HG03575 (cell line): Measurements from ENCODE around the gene ZXDC.

Experiments used
- ATAC-seq: cut with Tn5 transposase; IDR thresholded peaks from one replicate; pipeline ENCODE4 v1.9.1; 2021; ENCODE audit not compliant: unreplicated experiment, insufficient number of reproducible peaks, low FRiP score; ENCODE audit errors: extremely low read depth

The ZXDC gene, protein sequence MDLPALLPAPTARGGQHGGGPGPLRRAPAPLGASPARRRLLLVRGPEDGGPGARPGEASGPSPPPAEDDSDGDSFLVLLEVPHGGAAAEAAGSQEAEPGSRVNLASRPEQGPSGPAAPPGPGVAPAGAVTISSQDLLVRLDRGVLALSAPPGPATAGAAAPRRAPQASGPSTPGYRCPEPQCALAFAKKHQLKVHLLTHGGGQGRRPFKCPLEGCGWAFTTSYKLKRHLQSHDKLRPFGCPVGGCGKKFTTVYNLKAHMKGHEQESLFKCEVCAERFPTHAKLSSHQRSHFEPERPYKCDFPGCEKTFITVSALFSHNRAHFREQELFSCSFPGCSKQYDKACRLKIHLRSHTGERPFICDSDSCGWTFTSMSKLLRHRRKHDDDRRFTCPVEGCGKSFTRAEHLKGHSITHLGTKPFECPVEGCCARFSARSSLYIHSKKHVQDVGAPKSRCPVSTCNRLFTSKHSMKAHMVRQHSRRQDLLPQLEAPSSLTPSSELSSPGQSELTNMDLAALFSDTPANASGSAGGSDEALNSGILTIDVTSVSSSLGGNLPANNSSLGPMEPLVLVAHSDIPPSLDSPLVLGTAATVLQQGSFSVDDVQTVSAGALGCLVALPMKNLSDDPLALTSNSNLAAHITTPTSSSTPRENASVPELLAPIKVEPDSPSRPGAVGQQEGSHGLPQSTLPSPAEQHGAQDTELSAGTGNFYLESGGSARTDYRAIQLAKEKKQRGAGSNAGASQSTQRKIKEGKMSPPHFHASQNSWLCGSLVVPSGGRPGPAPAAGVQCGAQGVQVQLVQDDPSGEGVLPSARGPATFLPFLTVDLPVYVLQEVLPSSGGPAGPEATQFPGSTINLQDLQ

DNA sequence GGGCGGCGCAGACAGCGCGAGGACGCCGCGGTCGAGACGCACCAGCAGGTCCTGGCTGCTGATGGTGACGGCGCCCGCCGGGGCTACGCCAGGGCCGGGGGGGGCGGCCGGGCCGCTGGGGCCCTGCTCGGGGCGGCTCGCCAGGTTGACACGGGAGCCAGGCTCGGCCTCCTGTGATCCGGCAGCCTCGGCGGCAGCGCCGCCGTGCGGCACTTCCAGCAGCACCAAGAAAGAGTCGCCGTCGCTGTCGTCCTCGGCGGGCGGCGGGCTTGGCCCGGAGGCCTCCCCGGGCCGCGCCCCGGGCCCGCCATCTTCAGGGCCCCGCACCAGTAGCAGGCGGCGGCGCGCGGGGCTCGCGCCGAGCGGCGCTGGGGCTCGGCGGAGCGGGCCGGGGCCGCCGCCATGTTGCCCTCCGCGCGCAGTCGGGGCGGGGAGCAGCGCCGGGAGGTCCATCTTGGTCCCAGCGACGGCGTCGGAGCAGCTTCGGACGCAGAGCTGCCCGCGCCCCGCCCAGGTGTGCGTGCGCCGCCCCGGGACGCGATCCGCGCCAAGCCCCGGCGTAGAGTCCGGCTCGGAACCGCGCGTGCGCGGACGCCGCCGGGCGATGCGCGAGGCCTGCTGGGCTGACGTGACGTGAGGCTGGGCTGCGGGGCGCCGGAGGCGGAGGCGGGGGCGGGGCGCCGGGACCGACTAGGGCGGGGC is at the start of gene ZXDC:
ZXDC (minus strand) TSS at position 479 of the 702 bp plus-strand sequence; CDS start at position 453, 26 bp downstream.
- no peak for ATAC-seq

DNA sequence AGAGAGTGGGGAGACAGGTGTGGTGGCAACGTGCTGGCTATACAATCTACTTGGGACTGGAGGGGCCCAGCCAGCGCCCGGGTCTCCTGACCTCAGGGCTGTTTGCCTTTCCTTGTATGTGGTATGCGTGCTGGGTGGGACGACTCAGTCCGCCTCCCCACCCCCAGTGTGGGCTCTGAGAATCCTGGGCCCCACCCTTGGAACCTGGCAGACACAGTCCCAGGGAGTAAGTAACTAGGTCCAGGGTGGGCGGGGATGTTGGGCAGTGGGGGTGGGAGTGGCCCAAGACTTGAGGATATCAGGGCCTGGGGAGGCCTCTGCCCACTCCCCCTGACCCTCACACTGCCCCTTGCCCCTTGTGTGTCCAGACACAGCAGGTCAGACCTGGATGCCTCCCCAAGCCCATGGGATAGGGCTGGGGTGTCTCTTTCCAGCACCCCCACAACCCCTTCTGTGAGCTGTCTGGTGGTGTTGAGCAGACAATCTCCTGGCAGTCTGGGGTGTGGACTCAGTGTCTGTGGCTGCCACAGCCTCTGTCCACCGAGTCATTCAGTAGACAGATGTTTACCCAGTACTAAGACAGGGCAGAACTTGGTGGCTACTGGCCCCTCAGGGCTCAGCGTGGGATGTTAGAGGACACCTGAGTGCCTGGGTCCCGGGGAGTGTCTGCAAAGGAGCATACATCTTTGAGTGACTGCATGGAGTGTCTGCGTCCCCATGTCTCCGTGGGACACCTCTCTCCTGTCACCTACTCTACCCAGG is 49.6 kb upstream of the ZXDC start:
- no peak for ATAC-seq

DNA sequence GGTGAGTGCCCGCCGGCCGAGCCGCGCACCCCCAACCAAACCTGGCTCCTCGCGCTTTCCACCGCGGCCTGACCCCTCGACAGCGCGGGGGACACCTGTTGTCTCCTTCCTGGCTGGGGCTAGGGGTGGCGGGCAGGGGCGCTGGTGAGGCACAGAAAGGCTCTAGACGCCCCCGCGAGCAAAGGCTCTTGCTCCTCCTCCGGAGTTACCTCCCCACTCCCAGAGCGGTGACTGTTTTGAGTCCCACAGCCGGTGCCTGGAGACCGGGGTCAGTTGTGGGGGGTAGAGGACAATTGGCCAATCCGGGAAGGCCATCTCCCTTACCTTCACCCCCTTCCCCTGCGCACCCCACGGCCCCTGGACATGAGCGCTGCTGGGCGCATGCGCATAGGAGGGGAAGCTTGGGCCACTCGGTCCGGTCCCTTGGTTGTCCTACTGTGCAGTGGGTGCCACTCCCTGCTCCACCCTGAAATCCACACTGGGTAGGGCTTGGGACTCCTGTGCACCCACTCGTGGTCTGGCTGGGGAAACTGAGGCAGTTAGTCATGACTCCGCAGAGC is 48.8 kb upstream of the ZXDC start:
- ATAC-seq: no peak

DNA sequence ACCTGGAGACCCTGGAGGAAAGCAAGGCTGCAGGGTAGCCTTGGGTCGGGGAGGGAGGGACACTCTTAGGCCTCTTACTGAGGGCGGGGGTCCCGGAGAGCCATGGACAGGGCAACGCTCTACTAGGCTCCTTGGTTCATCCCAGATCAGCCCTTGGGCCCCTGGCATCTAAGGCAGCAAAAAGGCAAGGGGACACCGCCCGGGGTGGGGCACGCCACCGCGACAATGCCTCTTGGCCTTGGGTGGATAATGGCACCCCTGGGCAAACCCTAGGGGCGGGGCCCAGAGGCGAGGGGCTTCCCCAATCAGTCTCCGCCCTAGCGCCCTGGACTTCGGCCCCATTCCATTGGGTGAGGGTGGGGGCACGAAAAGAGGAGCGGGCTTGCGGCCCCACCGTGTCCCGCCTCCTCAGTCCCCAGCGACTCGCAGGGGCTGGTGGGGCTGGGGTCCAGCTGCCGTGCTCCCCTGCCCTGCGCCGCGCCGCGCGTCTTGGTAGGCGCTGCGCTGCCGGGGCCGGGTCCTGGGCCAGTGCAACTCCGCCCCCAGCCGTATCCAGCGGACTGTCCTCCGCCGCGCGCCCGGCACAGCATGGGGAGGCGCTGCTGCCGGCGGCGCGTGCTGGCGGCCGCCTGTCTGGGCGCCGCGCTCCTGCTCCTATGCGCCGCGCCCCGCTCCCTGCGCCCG is 48.2 kb upstream of the ZXDC start, which contains the start of gene CHST13:
CHST13 (plus strand) TSS at position 411 of the 684 bp plus-strand sequence; CDS start at position 589, 178 bp downstream.
- ATAC-seq: no peak

DNA sequence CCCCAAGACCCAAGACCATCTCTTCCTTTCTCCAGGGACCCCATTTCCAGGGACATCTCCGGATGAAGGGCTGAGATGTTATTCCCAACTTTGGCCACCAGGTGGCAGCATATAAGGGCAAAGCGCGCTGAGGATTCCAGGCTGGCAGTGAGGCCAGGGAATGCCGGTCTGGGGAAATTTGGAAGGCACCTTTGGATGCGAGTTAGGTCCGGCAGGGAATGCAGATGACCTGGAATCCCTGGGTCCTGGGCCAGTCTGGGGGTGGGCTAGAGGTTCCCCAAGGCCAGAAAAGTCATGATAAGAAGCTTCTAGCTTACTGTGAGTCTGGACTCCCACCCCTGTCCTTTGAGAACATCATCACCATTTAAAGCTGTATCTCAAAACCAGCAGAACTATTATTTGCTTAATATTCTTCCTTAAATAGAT is 46.7 kb upstream of the ZXDC start:
- no peak for ATAC-seq

DNA sequence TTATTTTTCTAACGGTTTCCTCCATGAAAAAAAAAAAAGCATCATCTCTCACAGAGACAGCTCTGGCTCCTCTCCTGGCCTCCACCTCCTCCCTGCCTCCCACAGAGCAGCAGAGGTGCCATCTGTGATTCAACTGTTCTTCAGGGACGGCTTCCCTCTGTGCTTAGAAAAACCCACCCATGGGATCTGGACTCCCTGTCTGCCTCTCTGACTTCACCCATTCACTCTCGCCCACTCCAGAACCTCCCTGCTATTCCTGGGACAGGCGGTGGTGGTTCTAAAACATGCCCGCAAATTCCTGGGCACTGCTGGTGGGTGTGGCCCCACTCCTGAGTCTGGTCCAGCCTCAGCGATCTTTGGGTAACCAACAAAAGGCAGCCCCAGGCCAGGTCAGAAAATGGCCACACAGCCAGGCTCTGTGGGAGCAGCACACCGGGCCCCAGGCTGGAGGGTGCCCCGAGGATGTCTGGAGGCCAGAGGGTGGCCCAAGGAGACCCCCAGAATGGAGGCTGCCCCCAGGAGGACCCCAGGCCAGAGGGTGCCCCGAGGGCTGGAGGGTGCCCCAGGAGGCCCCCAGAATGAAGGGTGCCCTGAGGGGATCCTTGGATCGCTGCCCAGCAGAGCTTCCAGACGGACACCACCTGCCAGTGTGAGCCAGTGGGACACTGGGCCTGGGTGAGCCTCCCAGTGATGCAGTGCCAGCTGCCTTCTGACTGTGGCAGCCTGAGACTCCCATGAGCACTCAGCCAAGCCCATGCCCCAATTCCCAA is 45.6 kb upstream of the ZXDC start:
- no peak for ATAC-seq

DNA sequence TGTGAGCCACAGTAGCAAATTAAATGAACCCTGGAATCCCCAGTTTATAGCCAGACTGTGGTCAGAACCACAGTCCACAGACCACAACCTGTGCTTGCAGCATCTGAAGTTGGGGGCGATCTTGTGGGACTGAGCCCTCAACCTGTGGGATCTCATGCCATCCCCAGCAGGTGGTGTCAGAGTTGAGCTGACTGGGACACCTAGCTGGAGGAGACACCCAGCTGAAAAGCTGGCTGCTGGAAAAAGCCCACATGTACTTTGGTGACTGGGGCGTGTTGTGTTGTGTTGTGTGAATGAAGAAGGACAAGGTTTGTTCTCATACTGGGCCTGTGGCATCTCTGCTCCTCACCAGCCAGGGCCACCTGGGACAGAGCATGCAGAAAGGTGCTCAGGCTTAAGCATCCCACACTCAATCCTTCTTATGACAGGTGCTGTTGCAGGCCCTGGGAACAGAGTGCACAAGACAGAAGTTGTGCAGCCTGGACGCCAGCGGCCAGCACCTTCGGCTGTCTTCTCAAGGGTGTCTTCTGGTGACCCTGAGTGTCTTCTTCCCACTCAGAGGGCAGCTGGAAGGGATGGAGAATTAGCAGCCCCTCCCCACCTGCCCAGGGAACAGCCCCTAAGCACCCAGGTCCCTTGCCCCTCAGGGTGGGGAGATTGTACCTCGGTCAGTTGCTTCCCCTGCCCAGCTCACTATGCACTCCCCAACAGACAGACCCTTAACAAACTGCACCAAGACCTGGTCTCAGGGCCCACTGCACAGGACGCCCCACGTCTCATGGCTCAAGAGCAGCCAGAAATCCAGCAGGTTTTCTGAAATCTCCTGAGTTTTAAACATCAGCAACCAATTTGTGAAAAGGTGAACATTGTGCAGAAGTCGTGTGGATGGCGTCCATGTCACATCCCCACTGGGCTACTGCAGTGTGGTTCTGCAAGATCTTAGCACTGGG is 44.1 kb upstream of the ZXDC start:
- ATAC-seq: no peak

DNA sequence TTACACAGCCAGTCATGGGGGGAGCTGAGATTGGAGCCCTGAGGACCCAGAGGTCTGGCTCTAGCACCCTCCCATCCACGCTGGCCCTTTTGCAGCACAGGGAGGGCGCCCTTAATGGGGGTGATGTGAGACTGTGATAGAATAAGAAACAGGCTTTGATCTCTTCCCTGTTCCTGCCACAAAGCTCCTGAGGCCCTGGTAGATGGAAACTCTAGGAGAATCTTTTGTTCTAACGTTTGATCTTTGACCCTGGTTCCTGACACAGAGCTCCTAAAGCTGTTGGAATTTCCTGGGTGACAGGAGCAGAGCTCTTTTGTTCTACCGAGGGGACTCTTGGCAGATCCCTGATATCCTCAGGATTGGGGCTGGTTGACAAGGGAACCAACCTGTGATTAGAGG is 43.1 kb upstream of the ZXDC start:
- ATAC-seq: no peak

DNA sequence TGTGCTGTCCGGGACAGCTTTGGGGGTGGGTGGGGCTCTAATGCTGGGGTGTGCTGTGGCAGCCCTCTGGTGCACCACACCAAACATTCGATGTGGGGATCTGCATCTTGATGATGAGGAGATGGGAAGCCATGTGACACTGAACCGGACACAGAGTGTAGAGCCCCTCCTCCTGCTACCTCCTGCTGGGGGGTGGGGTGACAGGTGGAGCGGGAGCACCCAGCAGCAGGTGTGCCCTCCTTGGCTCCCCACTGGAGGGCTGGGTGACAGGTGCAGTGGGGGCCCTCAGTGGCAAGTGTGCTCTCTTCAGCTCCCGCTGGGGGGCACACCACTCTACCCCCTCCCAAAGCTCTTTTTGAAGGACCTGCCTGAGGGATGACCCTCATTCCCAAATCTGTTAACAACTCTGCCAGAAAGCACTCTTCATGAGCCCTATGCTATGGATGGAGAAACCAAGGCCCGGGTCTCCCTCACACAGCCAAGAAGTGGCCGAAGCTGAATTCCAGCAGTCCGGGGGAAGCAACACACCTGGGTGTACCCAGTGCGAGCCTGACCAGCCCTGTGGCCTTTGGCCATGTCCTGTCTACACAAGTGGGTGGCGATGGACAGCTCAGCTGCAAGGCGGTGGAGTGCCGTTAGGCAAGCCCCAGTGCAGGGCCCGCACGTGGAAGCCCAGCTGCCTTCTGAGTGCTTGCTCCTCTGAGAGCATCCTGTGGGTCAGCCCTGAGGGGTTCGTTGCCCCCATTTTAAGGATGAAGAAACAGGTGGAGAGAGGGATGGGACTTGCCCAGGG is 42.5 kb upstream of the ZXDC start:
- no peak for ATAC-seq

DNA sequence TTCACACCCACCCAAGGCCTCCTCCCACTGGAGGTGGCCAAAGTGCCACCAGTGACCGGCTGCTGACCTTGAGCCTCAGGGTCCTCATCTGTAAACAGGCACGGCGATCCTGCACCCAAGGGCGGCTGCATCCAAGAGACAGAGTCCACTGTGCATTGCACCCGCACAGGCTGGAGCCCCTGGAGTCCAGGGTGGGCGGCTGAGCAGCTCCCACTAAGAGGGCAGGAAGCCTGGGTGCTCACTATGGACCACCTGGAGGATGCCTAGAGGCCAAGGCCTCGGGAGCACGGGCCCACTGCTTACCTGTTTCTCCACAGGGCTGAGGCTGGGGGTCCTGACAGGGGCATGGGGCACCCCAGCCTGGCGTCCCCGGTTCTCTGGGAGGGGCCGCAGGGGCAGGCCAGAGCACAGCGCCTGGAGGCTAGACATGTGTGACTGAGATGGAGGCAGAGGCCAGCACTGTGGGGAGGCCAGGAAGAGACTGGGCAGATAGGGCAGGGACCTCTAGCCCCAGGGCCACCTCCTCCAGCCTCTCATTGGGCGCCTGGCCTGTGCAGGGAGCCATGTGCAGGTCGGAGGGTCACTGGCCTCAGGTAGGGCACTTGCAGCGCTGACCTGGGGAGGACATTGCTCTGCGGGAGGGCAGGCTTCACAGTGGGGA is 41.7 kb upstream of the ZXDC start, which contains the start of gene UROC1:
UROC1 (minus strand) TSS at position 483 of the 661 bp plus-strand sequence; CDS start at position 429, 54 bp downstream.
- no peak for ATAC-seq

DNA sequence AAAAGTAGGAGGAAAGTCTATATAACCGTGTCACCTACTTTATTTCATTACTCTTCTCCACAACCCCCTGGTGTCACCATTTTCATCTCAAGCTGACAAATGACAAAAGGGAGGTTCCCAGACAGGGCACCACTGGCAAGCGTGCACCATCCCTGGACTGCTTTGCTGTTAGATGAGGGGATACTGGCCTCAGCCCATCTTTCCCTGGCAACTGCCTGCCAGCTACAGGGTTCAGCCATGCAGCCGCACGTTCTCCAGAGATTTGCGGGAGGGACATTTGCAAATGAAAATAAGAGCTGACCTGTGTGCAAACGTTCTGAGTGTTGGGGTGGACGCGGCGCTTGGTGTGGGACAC is 41.2 kb upstream of the ZXDC start:
- no peak for ATAC-seq

DNA sequence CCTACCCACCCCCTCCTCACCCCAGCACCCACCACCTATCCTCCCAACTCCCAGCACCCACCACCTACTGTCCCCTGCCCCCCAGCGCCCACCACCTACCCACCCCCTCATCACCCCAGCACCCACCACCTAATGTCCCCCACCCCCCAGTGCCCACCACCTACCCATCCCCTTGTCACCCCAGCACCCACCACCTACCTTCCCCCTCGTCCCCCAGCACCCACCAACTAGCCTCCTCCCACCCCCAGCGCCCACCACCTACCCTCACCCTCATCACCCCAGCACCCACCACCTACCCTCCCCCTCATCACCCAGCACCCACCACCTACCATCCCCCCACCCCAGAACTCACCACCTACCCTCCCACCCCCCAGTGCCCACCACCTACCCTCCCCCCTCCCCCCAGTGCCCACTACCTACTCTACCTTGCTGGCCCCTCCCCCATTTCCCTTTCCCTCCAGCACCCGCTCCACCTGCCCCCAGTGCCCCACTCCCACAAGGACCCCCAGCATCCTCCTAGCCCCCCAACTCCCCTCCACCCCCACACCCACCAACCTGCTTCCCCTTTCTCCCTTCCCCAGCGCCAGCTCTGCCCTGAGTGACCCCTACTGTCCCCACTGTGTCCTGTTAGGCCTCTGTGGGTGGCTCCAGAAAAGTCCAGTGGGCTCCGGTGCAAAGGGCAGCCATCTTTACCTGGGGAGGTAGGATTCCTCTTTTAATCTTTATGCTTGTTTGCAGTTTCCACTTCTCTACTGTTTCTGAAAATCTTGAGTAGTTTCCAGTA is 40.7 kb upstream of the ZXDC start:
- ATAC-seq: no peak

DNA sequence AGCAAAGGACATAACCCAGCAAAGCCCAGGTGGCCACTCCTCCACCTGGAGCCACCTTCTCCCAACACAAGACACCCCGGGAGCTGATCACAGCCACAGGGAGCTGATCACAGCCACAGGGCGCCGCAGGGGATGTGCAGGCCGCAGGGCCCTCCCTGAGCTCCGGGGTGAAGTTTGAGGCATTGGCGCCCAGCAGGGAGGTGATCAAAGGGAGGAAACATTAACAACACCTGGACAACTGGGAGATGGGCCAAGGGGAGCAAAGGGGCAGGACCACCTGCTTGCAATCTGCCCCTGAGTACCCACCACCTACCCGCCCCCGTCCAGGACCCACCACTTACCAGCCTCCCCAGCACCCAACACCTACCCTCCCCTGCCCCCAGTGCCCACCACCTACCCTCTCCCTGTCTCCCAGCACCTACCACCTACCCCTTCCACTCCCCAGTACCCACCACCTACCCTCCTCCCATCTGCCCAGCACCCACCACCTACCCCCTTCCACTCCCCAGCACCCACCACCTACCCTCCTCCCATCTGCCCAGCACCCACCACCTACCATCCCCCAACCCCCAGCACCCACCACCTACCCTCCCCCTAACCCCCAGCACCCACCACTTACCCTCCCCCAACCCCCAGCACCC is 39.5 kb upstream of the ZXDC start:
- ATAC-seq: no peak

DNA sequence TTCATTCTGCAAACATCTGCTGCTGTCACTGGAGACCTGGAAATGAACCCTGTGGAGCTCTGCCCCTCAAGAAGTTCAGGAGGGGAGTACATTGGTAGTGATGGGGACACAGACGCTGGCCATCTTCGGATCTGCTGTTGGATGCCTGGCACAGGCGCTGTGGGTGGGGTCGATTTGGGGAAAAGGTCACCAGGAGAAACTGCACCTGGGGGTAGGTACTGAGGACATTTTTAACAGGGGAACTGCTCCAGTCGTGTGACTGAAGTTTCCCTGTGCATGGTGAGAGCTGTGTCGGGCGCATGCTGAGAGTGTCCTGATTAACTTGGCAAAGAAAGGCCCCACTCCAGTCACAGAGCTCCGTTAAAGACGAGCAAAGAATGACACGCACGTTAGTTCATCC is 38.5 kb upstream of the ZXDC start:
- no peak for ATAC-seq
